ENCODE results near the gene PCCB.
"Not testable (repeated sequence)": the region's sequence is repeated elsewhere in the genome, so short reads cannot be mapped to it uniquely, and the experiment has no call there.

Gene PCCB

GRCh38 chr3:136330900-136331299, 80.8 kb downstream of the PCCB start:
- no peak for DNase-seq

DNA sequence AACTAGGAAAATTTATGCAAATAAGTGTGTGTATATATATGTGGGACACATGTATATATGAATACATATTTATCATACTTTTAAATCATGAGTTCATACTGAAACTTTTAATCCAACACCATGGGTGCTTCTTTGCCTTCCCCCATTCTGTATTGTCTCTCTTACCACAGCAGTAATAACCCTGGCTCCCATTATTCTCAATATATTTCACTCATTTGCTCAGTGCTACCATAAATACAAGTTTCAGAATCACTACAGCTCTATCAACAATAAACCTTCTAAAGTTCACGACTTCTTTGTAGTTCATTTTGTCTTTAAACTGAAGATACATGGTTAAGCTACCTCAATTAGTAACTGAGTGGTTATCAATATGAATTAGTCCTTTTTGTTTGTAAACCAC, 82.2 kb downstream of the PCCB start:
- DNase-seq: no peak

DNA sequence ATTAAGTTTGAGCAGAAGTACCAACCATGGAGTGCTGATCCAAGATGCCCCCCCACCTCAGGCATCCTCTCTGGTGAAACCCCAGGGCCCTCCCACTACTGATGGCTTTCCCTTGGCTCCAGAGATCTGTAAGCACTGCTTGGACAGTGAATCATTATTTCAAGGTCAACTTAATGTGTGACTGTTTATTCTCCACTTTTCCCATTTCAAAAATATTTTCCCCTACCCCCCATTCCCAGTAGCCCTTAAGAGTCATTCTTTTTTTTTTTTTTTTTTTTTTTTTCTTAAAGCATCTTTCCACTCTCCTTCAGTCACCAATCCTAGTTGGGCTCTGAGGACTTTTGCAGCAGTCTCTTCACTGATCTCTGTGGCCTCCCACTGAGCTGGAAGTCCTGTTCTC, 82.6 kb downstream of the PCCB start:
- DNase-seq: no peak

DNA sequence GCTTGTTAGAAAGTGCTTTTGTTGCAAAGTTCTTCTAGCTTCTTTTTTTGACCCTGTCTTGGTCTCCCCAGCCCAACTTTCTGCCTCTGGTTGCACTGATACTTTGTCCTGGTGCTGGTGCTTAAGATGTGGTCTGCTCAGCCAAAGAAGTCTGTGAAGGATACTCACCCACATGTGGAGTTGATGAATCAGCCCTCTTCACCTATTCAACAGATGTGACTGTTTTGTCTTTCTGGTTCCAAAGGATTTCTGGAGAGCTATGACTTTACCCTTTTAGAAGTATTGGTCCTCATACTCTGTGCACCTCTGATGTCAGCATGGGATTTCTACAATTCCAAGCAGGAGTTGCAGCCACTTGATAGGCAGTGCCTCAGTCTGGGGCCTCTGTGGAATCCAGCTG, 84.1 kb downstream of the PCCB start:
- DNase-seq: no peak

- DNase-seq: not testable (repeated sequence)
Observed at GRCh38 chr3:136334726-136335125, 84.6 kb downstream of the PCCB start.

GRCh38 chr3:136336329-136337100, 86.4 kb downstream of the PCCB start:
- DNase-seq: no peak

GRCh38 chr3:136343446-136343845, 93.3 kb downstream of the PCCB start:
- no peak for DNase-seq

GRCh38 chr3:136343873-136344555, 93.9 kb downstream of the PCCB start:
- no peak for DNase-seq

- no peak for DNase-seq
Observed at GRCh38 chr3:136346486-136346885, 96.3 kb downstream of the PCCB start.

GRCh38 chr3:136350132-136350531, 100.0 kb downstream of the PCCB start:
- DNase-seq: no peak

GRCh38 chr3:136350557-136350956, 100.4 kb downstream of the PCCB start:
- DNase-seq: no peak

DNA sequence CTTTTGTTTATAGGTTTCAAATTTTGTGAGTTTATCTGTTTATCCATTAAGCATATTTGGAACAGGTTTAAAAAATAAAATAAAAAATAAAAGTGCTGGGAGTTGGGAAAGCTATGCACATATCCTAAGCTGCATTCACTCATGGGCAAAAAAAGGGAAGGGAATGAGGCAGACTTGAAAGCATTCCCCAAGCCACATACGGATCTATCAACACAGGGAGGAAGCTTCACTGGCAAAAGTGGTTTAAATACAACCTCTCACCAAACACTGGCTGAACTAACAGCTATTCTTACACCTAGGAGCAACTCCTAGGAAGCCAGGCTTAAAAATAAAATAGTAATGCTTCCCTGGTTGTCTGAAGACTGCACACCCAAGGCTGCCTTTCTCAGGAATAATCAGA, 101.2 kb downstream of the PCCB start:
- no peak for DNase-seq

GRCh38 chr3:136351905-136352304, 101.8 kb downstream of the PCCB start:
- no peak for DNase-seq

DNA sequence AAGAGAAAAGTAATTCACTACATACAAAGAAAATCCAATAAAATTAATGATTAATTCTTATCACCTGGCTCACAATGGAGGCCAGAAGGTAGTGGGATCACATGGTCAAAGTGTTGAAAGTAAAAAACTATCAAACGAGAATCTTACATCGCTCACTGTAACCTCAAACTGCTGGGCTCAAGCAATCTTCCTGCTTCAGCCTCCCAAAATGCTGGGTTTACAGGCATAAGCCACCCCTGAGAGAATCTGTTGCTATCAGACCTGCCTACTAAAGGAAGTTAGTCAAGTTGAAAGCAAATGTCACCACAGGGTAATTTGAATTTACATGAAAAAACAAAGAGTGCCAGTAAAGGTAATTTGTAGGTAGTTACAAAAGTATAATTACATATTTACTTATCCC, 103.3 kb downstream of the PCCB start:
- DNase-seq: no peak

DNA sequence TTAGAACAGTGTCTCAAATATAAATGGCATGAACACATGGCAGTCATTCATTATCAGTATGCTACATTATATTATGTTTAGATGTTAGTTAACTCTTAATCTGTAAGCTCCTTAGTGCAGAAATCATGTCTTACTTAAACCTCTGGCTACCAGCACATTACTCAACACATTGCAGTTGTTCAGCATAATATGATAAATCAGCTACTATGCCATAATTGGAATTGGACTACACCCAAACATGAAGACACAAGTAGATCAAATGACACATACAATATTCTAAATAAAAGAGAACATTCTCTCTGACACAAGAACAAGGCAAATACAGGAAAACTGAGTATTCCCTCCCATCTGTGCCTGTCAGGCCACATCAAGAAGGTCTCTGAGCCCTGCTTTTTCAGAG, 116.1 kb downstream of the PCCB start:
- no peak for DNase-seq

GRCh38 chr3:136375800-136376199, 125.7 kb downstream of the PCCB start:
- not testable (repeated sequence) for DNase-seq

DNA sequence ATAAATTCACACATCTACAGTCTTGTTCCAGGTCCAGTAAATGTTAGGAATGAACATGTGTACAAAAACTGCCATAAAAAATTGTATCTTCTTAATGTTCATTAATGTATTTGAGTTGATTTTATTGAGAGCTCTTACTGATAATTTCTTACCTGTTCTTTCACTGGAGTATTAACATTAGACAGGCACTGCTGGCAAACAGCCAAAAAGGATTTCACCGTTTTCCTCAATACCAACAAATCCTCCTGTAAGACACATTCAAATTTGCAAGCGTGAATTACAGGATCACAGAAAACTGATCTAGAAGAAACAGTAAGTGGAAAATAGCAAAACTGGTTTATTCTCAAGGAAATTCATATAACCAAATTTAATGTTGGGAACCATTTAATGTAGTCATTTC, 127.4 kb downstream of the PCCB start:
- DNase-seq: no peak

- no peak for DNase-seq
Observed at GRCh38 chr3:136378011-136378410, 127.9 kb downstream of the PCCB start.

All from NCI-H1048 (cell line).